Endothelial cell of umbilical vein (primary cell): ENCODE measurements around the gene CHST8. TPM values are rescaled to one million over a fixed set of nuclear protein-coding genes. Genes with fewer than 3 reads are reported as not detected.

Source experiments
- BruUV-seq: library from RNA; stranded (reverse); fragments of 400-500 nt; replicated peaks from 2 replicates; lab custom pipeline; 2021; lab: Mats Ljungman, UMichigan
- CTCF ChIA-PET: fragments of 300-600, 350-600 bp; sonication (Branson Sonifier 250); formaldehyde crosslinking; loops from one replicate; lab custom pipeline; 2021; ENCODE audit warnings: antibody characterized with exemption, inconsistent platforms; lab: Charles Lee
- POLR2A ChIA-PET: fragments of 300-600, 350-600 bp; sonication (Branson Sonifier 250); formaldehyde crosslinking; loops from one replicate; lab custom pipeline; 2021; ENCODE audit warnings: antibody characterized with exemption, inconsistent platforms; lab: Charles Lee
- DNase-seq: peaks from one replicate; pipeline ENCODE4 v3.0.0-alpha.2; 2011; ENCODE audit warnings: low read depth, low spot score
- FAIRE-seq: peaks from 2 replicates; lab custom pipeline; 2011; peaks lifted over from hg19 to GRCh38; lab: Jason Lieb, UNC
- H2AFZ ChIP-seq: 2 replicates; pipeline ENCODE4 v1.6.0; 2012; ENCODE audit warnings: low read depth, low read length, control low read depth, inconsistent platforms
- H3K27ac ChIP-seq: 2 replicates; pipeline ENCODE4 v1.5.1; 2011; ENCODE audit warnings: low read depth, mild to moderate bottlenecking, control low read depth, low read length, moderate library complexity; ENCODE audit not compliant: insufficient read depth
- H3K27me3 ChIP-seq, 2 experiments: 2 replicates each; pipeline versions ENCODE4 v1.6.0 to v1.6.1; 2011; ENCODE audit warnings: low read length in 2 of 2, mixed read lengths in 1 of 2; ENCODE audit not compliant: control insufficient read depth in 2 of 2, insufficient read depth in 2 of 2
- H3K36me3 ChIP-seq, 2 experiments: 2 replicates in 1 of 2; 3 replicates in 1 of 2; pipeline ENCODE4 v1.5.1; 2011; ENCODE audit warnings: low read length in 2 of 2, mild to moderate bottlenecking in 1 of 2, moderate library complexity in 1 of 2; ENCODE audit not compliant: control insufficient read depth in 2 of 2, insufficient read depth in 2 of 2; ENCODE audit errors: extremely low read depth in 1 of 2
- H3K4me1 ChIP-seq: 3 replicates; pipeline ENCODE4 v1.5.1; 2011; ENCODE audit warnings: mild to moderate bottlenecking, low read length; ENCODE audit not compliant: control insufficient read depth, insufficient read depth; ENCODE audit errors: extremely low read depth
- H3K4me2 ChIP-seq: 2 replicates; pipeline ENCODE4 v1.6.1; 2011; ENCODE audit warnings: low read length, control low read depth, mixed read lengths; ENCODE audit not compliant: insufficient read depth
- H3K4me3 ChIP-seq, 3 experiments: fragments of 200-600 bp in 1 of 3; sonication (generic), shearing (Covaris generic) in 1 of 3; replicated peaks in 1 of 3; 2 replicates each; pipeline ENCODE4 v1.5.1; 2011 to 2016; ENCODE audit warnings: control low read depth in 3 of 3, low read length in 3 of 3, mild to moderate bottlenecking in 2 of 3, inconsistent platforms in 1 of 3, low read depth in 1 of 3, moderate library complexity in 1 of 3; ENCODE audit not compliant: insufficient read depth in 1 of 3
- H3K79me2 ChIP-seq: 2 replicates; pipeline ENCODE4 v1.6.0; 2012; ENCODE audit warnings: low read length, inconsistent platforms; ENCODE audit not compliant: control insufficient read depth, insufficient read depth
- H3K9ac ChIP-seq: replicated peaks from 2 replicates; pipeline ENCODE3; 2011; ENCODE audit warnings: low read length, control low read depth; ENCODE audit not compliant: insufficient read depth; ENCODE audit errors: extremely low read depth
- H3K9me1 ChIP-seq: replicated peaks from 3 replicates; pipeline ENCODE4 v1.6.0; 2011; ENCODE audit warnings: mild to moderate bottlenecking, low read length; ENCODE audit not compliant: control insufficient read depth, insufficient read depth; ENCODE audit errors: extremely low read depth
- H3K9me3 ChIP-seq: replicated peaks from 2 replicates; pipeline ENCODE4 v1.5.1; 2012; ENCODE audit warnings: low read length, inconsistent platforms; ENCODE audit not compliant: control insufficient read depth, insufficient read depth
- H4K20me1 ChIP-seq: replicated peaks from 2 replicates; pipeline ENCODE3; 2011; ENCODE audit warnings: mild to moderate bottlenecking, low read length; ENCODE audit not compliant: control insufficient read depth, insufficient read depth; ENCODE audit errors: extremely low read depth
- EZH2 ChIP-seq: IDR thresholded peaks from 2 replicates; pipeline ENCODE4 v1.6.1; 2012; ENCODE audit warnings: borderline replicate concordance, low read depth, mild to moderate bottlenecking, moderate library complexity, low read length, inconsistent platforms; ENCODE audit not compliant: severe bottlenecking
- FOS ChIP-seq: IDR thresholded peaks from 2 replicates; pipeline ENCODE4 v1.6.1; 2011; ENCODE audit warnings: mild to moderate bottlenecking, low read length, moderate library complexity, borderline replicate concordance; ENCODE audit not compliant: insufficient read depth
- GATA2 ChIP-seq: IDR thresholded peaks from 2 replicates; pipeline ENCODE4 v1.7.0; 2011; ENCODE audit warnings: low read depth, mild to moderate bottlenecking, moderate library complexity, mixed read lengths, low read length; ENCODE audit not compliant: insufficient read length, insufficient read depth
- JUN ChIP-seq: IDR thresholded peaks from 2 replicates; pipeline ENCODE4 v1.6.1; 2011; ENCODE audit warnings: borderline replicate concordance, low read depth; ENCODE audit not compliant: insufficient read length, insufficient read depth
- MAX ChIP-seq: IDR thresholded peaks from 2 replicates; pipeline ENCODE4 v1.6.1; 2011; ENCODE audit not compliant: insufficient read depth, insufficient read length
- MYC ChIP-seq: IDR thresholded peaks from one replicate; pipeline ENCODE4 v1.6.1; 2011; ENCODE audit warnings: mild to moderate bottlenecking, low read depth, low read length
- POLR2A ChIP-seq: IDR thresholded peaks from 2 replicates; pipeline ENCODE4 v1.6.1; 2012; ENCODE audit warnings: low read depth, mild to moderate bottlenecking, control low read depth, low read length
- POLR2AphosphoS5 ChIP-seq: IDR thresholded peaks from 2 replicates; pipeline ENCODE4 v1.6.1; 2012; ENCODE audit warnings: low read depth, mild to moderate bottlenecking, control low read depth, low read length, moderate library complexity; ENCODE audit not compliant: insufficient read depth
- dilution Hi-C: fragments of 300-500 bp; cut with MboI; formaldehyde crosslinking; loops from one replicate; pipeline ENCODE4 v1.15.0; 2019; ENCODE audit warnings: low sequenced_read_pairs; ENCODE audit not compliant: extremely low pct_ligation_motif_present
- intact Hi-C: fragments of 100-400 bp; cut with micrococcal nuclease; formaldehyde crosslinking; loops from one replicate; pipeline ENCODE4 v1.10.0; 2022
- polyA plus RNA-seq, 4 experiments: library from polyadenylated mRNA; depleted of rRNA in 3 of 4; stranded (reverse) in 3 of 4; unstranded in 1 of 4; fragments of >200 nt; gene quantifications; 2 replicates each; pipeline versions ENCODE4 v1.2.1 to v1.2.3, GENCODE V29; 2011 to 2012; ENCODE audit warnings: missing spikeins in 1 of 4
- total RNA-seq: library from RNA; stranded (reverse); gene quantifications from 2 replicates; pipeline ENCODE4 v1.2.3, GENCODE V29; 2021
- TF ChIP-seq, protein P1 (sequence below), 2 donors: IDR thresholded peaks; 1 replicate in 1 of 2; 2 replicates in 1 of 2; pipeline ENCODE4 v1.5.1; 2011; ENCODE audit warnings: low read length in 2 of 2, mild to moderate bottlenecking in 2 of 2, moderate library complexity in 2 of 2, control low read depth in 1 of 2, inconsistent platforms in 1 of 2, low read depth in 1 of 2; ENCODE audit not compliant: insufficient read depth in 1 of 2; ENCODE audit errors: extremely low read depth in 1 of 2

CHST8 gene
- total and polyA plus RNA-seq, 2 donors (not counting 3 experiments of a cell fraction or from before 2014, with no cell fraction given) = not detected

- DNase-seq = no peak
- no peaks in the 10 kb centered on the region for H3K79me2 ChIP-seq
- no peak for FAIRE-seq
- no peak overlapping the region for H3K4me3 ChIP-seq
- no peak overlapping the region for H3K4me2 ChIP-seq
- H3K4me1 ChIP-seq = no peaks in the 10 kb centered on the region
- H3K27ac ChIP-seq = no peak overlapping the region
- no peaks in the 10 kb centered on the region for H3K9me1 ChIP-seq
- H3K27me3 ChIP-seq = peaks cover 5% of the 10 kb centered on the region in 2 experiments
- TF ChIP-seq POLR2A (no peak), POLR2AphosphoS5 (no peak), MAX (no peak), FOS (no peak), JUN (no peak), GATA2 (no peak), EZH2 (no peak), MYC (no peak)
- TF ChIP-seq, protein P1, sequence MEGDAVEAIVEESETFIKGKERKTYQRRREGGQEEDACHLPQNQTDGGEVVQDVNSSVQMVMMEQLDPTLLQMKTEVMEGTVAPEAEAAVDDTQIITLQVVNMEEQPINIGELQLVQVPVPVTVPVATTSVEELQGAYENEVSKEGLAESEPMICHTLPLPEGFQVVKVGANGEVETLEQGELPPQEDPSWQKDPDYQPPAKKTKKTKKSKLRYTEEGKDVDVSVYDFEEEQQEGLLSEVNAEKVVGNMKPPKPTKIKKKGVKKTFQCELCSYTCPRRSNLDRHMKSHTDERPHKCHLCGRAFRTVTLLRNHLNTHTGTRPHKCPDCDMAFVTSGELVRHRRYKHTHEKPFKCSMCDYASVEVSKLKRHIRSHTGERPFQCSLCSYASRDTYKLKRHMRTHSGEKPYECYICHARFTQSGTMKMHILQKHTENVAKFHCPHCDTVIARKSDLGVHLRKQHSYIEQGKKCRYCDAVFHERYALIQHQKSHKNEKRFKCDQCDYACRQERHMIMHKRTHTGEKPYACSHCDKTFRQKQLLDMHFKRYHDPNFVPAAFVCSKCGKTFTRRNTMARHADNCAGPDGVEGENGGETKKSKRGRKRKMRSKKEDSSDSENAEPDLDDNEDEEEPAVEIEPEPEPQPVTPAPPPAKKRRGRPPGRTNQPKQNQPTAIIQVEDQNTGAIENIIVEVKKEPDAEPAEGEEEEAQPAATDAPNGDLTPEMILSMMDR (IDR thresholded peaks at IDR 0.05; ENCODE audit: extremely low read depth in 1 of 2, insufficient read depth in 1 of 2, low read depth in 1 of 2, low read length in 2 of 2) = no peak
- H3K9ac ChIP-seq = no peak overlapping the region
- no peaks in the 10 kb centered on the region for H3K9me3 ChIP-seq
- intact Hi-C loops (no loop called here), dilution Hi-C loops (no loop called here)
- H2AFZ ChIP-seq = no peak overlapping the region
- POLR2A ChIA-PET = no interaction called here
- CTCF ChIA-PET = no interaction called here
- H3K36me3 ChIP-seq = no peaks in the 10 kb centered on the region
- H4K20me1 ChIP-seq = no peaks in the 10 kb centered on the region
- no TSS peak for BruUV-seq
Observed at GRCh38 chr19:33628921-33629825, 7.4 kb downstream of the CHST8 start.
